Prostate gland (tissue), 2 donors: ENCODE data around the gene ITGAV.

Source experiments
- POLR2A ChIP-seq: fragments of 450-650 bp; IDR thresholded peaks from one replicate; pipeline ENCODE4 v1.6.1; 2016; ENCODE audit warnings: antibody characterized with exemption, mild to moderate bottlenecking
- TF ChIP-seq, protein P1 (sequence below), 4 experiments: fragments of 200-600 bp in 2 of 4; fragments of 450-650 bp in 2 of 4; sonication (generic) in 2 of 4; IDR thresholded peaks; 1 replicate in 3 of 4; 2 replicates in 1 of 4; pipeline ENCODE4 v1.5.1; 2016 to 2019; ENCODE audit warnings: antibody characterized with exemption in 4 of 4, mild to moderate bottlenecking in 2 of 4, moderate library complexity in 2 of 4

DNA sequence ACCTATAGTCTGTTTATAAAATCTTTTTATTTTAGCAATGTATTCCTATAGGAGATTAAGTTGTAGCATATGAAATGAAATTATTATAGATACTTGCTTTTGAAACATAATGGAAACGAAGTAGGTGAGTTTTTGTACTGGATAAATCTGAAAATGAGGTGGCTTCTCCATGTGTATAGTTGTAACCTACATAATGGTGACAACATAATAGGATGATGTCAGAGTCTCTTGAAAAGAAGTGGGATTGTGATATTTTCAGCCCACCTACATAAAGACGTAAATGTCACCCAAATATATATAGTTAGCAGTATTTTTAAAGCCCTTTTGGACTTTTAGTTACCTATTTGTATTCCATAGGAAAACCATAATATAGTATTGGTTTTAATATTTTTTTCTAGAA, 138.8 kb downstream of the ITGAV start:
- TF ChIP-seq, protein P1, sequence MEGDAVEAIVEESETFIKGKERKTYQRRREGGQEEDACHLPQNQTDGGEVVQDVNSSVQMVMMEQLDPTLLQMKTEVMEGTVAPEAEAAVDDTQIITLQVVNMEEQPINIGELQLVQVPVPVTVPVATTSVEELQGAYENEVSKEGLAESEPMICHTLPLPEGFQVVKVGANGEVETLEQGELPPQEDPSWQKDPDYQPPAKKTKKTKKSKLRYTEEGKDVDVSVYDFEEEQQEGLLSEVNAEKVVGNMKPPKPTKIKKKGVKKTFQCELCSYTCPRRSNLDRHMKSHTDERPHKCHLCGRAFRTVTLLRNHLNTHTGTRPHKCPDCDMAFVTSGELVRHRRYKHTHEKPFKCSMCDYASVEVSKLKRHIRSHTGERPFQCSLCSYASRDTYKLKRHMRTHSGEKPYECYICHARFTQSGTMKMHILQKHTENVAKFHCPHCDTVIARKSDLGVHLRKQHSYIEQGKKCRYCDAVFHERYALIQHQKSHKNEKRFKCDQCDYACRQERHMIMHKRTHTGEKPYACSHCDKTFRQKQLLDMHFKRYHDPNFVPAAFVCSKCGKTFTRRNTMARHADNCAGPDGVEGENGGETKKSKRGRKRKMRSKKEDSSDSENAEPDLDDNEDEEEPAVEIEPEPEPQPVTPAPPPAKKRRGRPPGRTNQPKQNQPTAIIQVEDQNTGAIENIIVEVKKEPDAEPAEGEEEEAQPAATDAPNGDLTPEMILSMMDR (IDR thresholded peaks at IDR 0.05): no peak
- TF ChIP-seq POLR2A: no peak
